H9 (cell line): Measurements from ENCODE around the gene VSTM2L. TPM values are rescaled to one million over a fixed set of nuclear protein-coding genes. Genes with fewer than 3 reads are reported as not detected.

ENCODE experiments used
- DNase-seq: peaks from one replicate; pipeline ENCODE4 v3.0.0-alpha.2; 2017
- H2AFZ ChIP-seq: one replicate; pipeline ENCODE4 v1.6.1; 2013; ENCODE audit warnings: mild to moderate bottlenecking, low read length, control low read depth, moderate library complexity
- H2AK5ac ChIP-seq: 2 replicates; pipeline ENCODE4 v1.6.1; 2013; ENCODE audit warnings: low read length, control low read depth, mixed read lengths; ENCODE audit not compliant: insufficient read length
- H2BK120ac ChIP-seq: one replicate; pipeline ENCODE4 v1.6.1; 2013; ENCODE audit warnings: low read depth, mild to moderate bottlenecking, low read length, control low read depth, inconsistent platforms; ENCODE audit not compliant: poor library complexity, severe bottlenecking
- H2BK12ac ChIP-seq: 2 replicates; pipeline ENCODE4 v1.6.1; 2013; ENCODE audit warnings: low read length, control low read depth, mixed read lengths, low read depth; ENCODE audit not compliant: insufficient read length
- H2BK15ac ChIP-seq: 2 replicates; pipeline ENCODE4 v1.6.1; 2013; ENCODE audit warnings: low read depth, low read length, control low read depth
- H2BK20ac ChIP-seq: one replicate; pipeline ENCODE4 v1.6.1; 2013; ENCODE audit warnings: low read depth, mild to moderate bottlenecking, low read length, control low read depth, inconsistent platforms; ENCODE audit not compliant: poor library complexity, severe bottlenecking
- H2BK5ac ChIP-seq: 2 replicates; pipeline ENCODE4 v1.6.1; 2013; ENCODE audit warnings: low read length, control low read depth, mixed read lengths; ENCODE audit not compliant: insufficient read length
- H3K14ac ChIP-seq: 2 replicates; pipeline ENCODE4 v1.6.1; 2013; ENCODE audit warnings: low read length, control low read depth; ENCODE audit not compliant: insufficient read depth
- H3K18ac ChIP-seq: 2 replicates; pipeline ENCODE4 v1.6.1; 2013; ENCODE audit warnings: low read depth, mild to moderate bottlenecking, mixed read lengths, low read length, control low read depth; ENCODE audit not compliant: insufficient read length
- H3K23ac ChIP-seq: 2 replicates; pipeline ENCODE4 v1.6.1; 2013; ENCODE audit warnings: low read length, control low read depth, mixed read lengths, low read depth; ENCODE audit not compliant: insufficient read length
- H3K23me2 ChIP-seq: 2 replicates; pipeline ENCODE4 v1.6.1; 2013; ENCODE audit warnings: low read depth, mild to moderate bottlenecking, mixed read lengths, low read length, control low read depth; ENCODE audit not compliant: insufficient read length, poor library complexity, severe bottlenecking
- H3K27ac ChIP-seq: 2 replicates; pipeline ENCODE4 v1.5.1; 2013; ENCODE audit warnings: low read length, control low read depth, mixed read lengths, low read depth; ENCODE audit not compliant: insufficient read length
- H3K27me3 ChIP-seq: 2 replicates; pipeline ENCODE4 v1.6.1; 2013; ENCODE audit warnings: low read length, control low read depth, inconsistent platforms; ENCODE audit not compliant: insufficient read depth
- H3K4ac ChIP-seq: 2 replicates; pipeline ENCODE4 v1.6.1; 2013; ENCODE audit warnings: low read depth, mild to moderate bottlenecking, control low read depth, inconsistent platforms, low read length, moderate library complexity
- H3K4me1 ChIP-seq: 2 replicates; pipeline ENCODE4 v1.6.1; 2013; ENCODE audit warnings: low read length, control low read depth, inconsistent platforms; ENCODE audit not compliant: insufficient read depth
- H3K4me2 ChIP-seq: 2 replicates; pipeline ENCODE4 v1.6.1; 2013; ENCODE audit warnings: low read length, control low read depth, mixed read lengths; ENCODE audit not compliant: insufficient read length, insufficient read depth
- H3K56ac ChIP-seq: 2 replicates; pipeline ENCODE4 v1.6.1; 2013; ENCODE audit warnings: low read depth, mild to moderate bottlenecking, mixed read lengths, low read length, control low read depth; ENCODE audit not compliant: insufficient read length
- H3K79me1 ChIP-seq: 2 replicates; pipeline ENCODE4 v1.6.1; 2013; ENCODE audit warnings: low read depth, mild to moderate bottlenecking, moderate library complexity, low read length, control low read depth, inconsistent platforms; ENCODE audit not compliant: insufficient read depth, poor library complexity, severe bottlenecking
- H3K79me2 ChIP-seq: 2 replicates; pipeline ENCODE4 v1.6.1; 2013; ENCODE audit warnings: low read length, control low read depth, inconsistent platforms; ENCODE audit not compliant: insufficient read depth
- H3K9ac ChIP-seq: 2 replicates; pipeline ENCODE4 v1.6.1; 2013; ENCODE audit warnings: low read length, control low read depth, mixed read lengths; ENCODE audit not compliant: insufficient read length; ENCODE audit errors: extremely low read depth
- H3K9me3 ChIP-seq: one replicate; pipeline ENCODE4 v1.6.1; 2013; ENCODE audit warnings: low read depth, low read length, inconsistent platforms; ENCODE audit not compliant: control insufficient read depth
- H3T11ph ChIP-seq: one replicate; pipeline ENCODE4 v1.6.1; 2013; ENCODE audit warnings: mild to moderate bottlenecking, low read length, control low read depth, inconsistent platforms
- H4K20me1 ChIP-seq: one replicate; pipeline ENCODE4 v1.6.1; 2013; ENCODE audit not compliant: control insufficient read depth, insufficient read length, insufficient read depth
- H4K5ac ChIP-seq: 2 replicates; pipeline ENCODE4 v1.6.1; 2013; ENCODE audit warnings: low read depth, mild to moderate bottlenecking, mixed read lengths, low read length, control low read depth; ENCODE audit not compliant: insufficient read length
- H4K8ac ChIP-seq: replicated peaks from 2 replicates; pipeline ENCODE4 v1.6.1; 2013; ENCODE audit warnings: low read length, control low read depth, mixed read lengths, low read depth; ENCODE audit not compliant: insufficient read length
- H4K91ac ChIP-seq: 2 replicates; pipeline ENCODE4 v1.6.1; 2013; ENCODE audit warnings: low read depth, mild to moderate bottlenecking, moderate library complexity, mixed read lengths, low read length, control low read depth; ENCODE audit not compliant: insufficient read length
- H3K27ac Mint-ChIP-seq, 3 experiments: 2 replicates in 2 of 3; 3 replicates in 1 of 3; pipeline ENCODE4 v1.8.0; 2020 to 2021; ENCODE audit warnings: mixed read lengths in 3 of 3, mild to moderate bottlenecking in 1 of 3, moderate library complexity in 1 of 3
- H3K27me3 Mint-ChIP-seq: 2 replicates; pipeline ENCODE4 v1.8.0; 2021; ENCODE audit warnings: low read depth, mild to moderate bottlenecking, moderate library complexity, mixed read lengths
- H3K36me3 Mint-ChIP-seq, 3 experiments: 2 replicates in 2 of 3; 3 replicates in 1 of 3; pipeline ENCODE4 v1.8.0; 2020 to 2021; ENCODE audit warnings: low read depth in 3 of 3, mixed read lengths in 3 of 3; ENCODE audit not compliant: insufficient read depth in 1 of 3
- H3K4me1 Mint-ChIP-seq, 2 experiments: 2 replicates each; pipeline ENCODE4 v1.8.0; 2020; ENCODE audit warnings: mixed read lengths in 2 of 2
- H3K4me3 Mint-ChIP-seq, 2 experiments: 2 replicates in 1 of 2; 3 replicates in 1 of 2; pipeline ENCODE4 v1.8.0; 2020 to 2021; ENCODE audit warnings: mild to moderate bottlenecking in 2 of 2, mixed read lengths in 2 of 2, moderate library complexity in 1 of 2
- H3K9me3 Mint-ChIP-seq, 2 experiments: 2 replicates in 1 of 2; 3 replicates in 1 of 2; pipeline ENCODE4 v1.8.0; 2020; ENCODE audit warnings: mild to moderate bottlenecking in 2 of 2, mixed read lengths in 2 of 2, moderate library complexity in 1 of 2
- CTCF ChIP-seq: fragments of 200-600 bp; sonication (generic); conservative IDR thresholded peaks from 3 replicates; pipeline ENCODE4 v1.8.0; 2021; ENCODE audit warnings: antibody characterized with exemption, mild to moderate bottlenecking
- WGBS: extraction: QIAGEN DNeasy Blood & Tissue Kit; methylation state at CpG from one replicate; pipeline ENCODE4 v1.1.7; 2013; ENCODE audit warnings: missing lambda C conversion rate, low lambda C conversion rate, mixed read lengths; ENCODE audit not compliant: insufficient read length; ENCODE audit errors: extremely low coverage; 5-methylcytosine and 5-hydroxymethylcytosine counted together
- total RNA-seq: library from RNA; stranded (reverse); gene quantifications from 2 replicates; pipeline ENCODE4 v1.2.1, GENCODE V29; 2021

VSTM2L gene
- total RNA-seq, 1 experiment from 2014 or later = 2.1 TPM

DNA sequence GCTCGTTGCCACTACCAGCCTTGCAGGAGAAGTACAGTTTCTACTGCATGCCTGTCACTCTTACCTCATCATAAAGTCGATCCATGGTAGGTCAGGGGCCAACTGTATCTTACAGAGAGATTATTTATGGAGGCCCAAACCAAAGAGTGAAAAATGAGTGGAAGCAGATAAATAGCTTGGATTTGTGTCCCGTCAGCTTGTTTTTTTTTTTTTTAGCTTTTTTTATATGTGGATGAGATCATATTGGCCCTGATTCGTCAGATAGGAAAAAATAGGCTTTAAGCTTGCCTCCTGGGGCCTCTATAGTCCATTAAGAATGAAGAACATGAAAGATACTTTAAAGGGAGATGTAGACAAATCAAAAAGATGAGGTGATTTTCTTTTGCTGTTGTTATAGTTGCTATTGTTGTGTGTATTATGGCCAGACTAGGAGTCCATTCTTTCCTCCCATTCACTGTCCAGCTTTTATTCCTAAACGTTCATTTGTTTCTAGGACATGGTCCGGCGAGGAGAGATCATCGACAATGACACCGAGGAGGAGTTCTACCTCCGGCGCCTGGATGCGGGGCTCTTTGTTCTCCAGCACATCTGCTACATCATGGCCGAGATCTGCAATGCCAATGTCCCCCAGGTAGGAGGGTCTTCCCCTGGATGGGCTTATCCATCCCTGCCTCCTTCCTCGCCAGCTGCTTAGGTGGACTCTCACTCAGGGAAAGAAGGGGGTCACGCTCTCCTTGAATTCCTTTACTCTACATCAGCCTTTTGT is 43.3 kb upstream of the VSTM2L start:
- WGBS = no CpG with 5 or more reads among the region's 15 CpGs
- Histone ChIP-seq H3K9me3 (no peaks in the 10 kb centered on the region), H3K4ac (no peak overlapping the region), H3T11ph (no peak overlapping the region), H4K8ac (no peak overlapping the region), H3K18ac (no peak overlapping the region), H3K4me1 (no peaks in the 10 kb centered on the region), H3K9ac (no peak overlapping the region), H2BK15ac (no peak overlapping the region), H3K4me2 (no peak overlapping the region), H3K56ac (no peak overlapping the region), H2BK20ac (no peak overlapping the region), H3K27ac (no peak overlapping the region), H2AK5ac (no peak overlapping the region), H3K79me1 (no peaks in the 10 kb centered on the region), H2AFZ (no peak overlapping the region), H2BK5ac (no peak overlapping the region), H3K23ac (no peak overlapping the region), H2BK12ac (no peak overlapping the region), H4K20me1 (peaks cover 3% of the 10 kb centered on the region), H3K14ac (no peak overlapping the region), H3K23me2 (no peaks in the 10 kb centered on the region), H3K79me2 (no peaks in the 10 kb centered on the region), H3K27me3 (no peaks in the 10 kb centered on the region), H4K5ac (no peak overlapping the region), H4K91ac (no peak overlapping the region), H2BK120ac (no peak overlapping the region)
- Mint-ChIP-seq H3K9me3 (no peaks in the 10 kb centered on the region), H3K27me3 (no peaks in the 10 kb centered on the region), H3K36me3 (peaks cover 7 to 20% (median 16%) of the 10 kb centered on the region in 3 experiments; a peak in 6 of 7 replicates), H3K4me3 (no peak overlapping the region), H3K27ac (no peak overlapping the region), H3K4me1 (peaks cover 0 to 5% of the 10 kb centered on the region in 2 experiments; a peak in 3 of 4 replicates)
- no peak for DNase-seq
- TF ChIP-seq CTCF = no peak
